Neural cell (in vitro differentiated cells): ENCODE data around the gene FSHR. TPM values are rescaled to one million over a fixed set of nuclear protein-coding genes. Genes with fewer than 3 reads are reported as not detected.

Experiments
- H2AFZ ChIP-seq: fragments of 200-600, 300-800 bp; sonication (generic), shearing (Covaris generic); 2 replicates; pipeline ENCODE4 v1.6.0; 2014; ENCODE audit warnings: low read depth, mild to moderate bottlenecking, antibody characterized with exemption, low read length, moderate library complexity
- H3F3A ChIP-seq: fragments of 200-600 bp; shearing (Covaris generic); 2 replicates; pipeline ENCODE4 v1.6.1; 2016; ENCODE audit warnings: mild to moderate bottlenecking, moderate library complexity, mixed read lengths, antibody characterized with exemption, low read length; ENCODE audit not compliant: insufficient read depth, poor library complexity, severe bottlenecking
- H3K27ac ChIP-seq: fragments of 200-600, 300-800 bp; sonication (generic), shearing (Covaris generic); 2 replicates; pipeline ENCODE4 v1.5.1; 2014; ENCODE audit warnings: mild to moderate bottlenecking, low read length, moderate library complexity
- H3K27me3 ChIP-seq: fragments of 300-800, 200-600 bp; sonication (generic), shearing (Covaris generic); 2 replicates; pipeline ENCODE4 v1.6.0; 2014; ENCODE audit warnings: mild to moderate bottlenecking, low read depth, low read length, moderate library complexity; ENCODE audit not compliant: insufficient read depth
- H3K36me3 ChIP-seq: fragments of 300-800, 200-600 bp; sonication (generic), shearing (Covaris generic); 2 replicates; pipeline ENCODE4 v1.5.1; 2014; ENCODE audit warnings: mild to moderate bottlenecking, antibody characterized with exemption, low read length, moderate library complexity; ENCODE audit not compliant: insufficient read depth
- H3K4me2 ChIP-seq: fragments of 300-800, 200-600 bp; sonication (generic), shearing (Covaris generic); 2 replicates; pipeline ENCODE4 v1.6.0; 2014; ENCODE audit warnings: mild to moderate bottlenecking, low read length
- H3K4me3 ChIP-seq: fragments of 300-800, 200-600 bp; sonication (generic), shearing (Covaris generic); 2 replicates; pipeline ENCODE4 v1.5.1; 2014; ENCODE audit warnings: mild to moderate bottlenecking, low read length, moderate library complexity
- H3K79me2 ChIP-seq: fragments of 200-600 bp; shearing (Covaris generic); replicated peaks from 2 replicates; pipeline ENCODE4 v1.6.0; 2014; ENCODE audit warnings: mild to moderate bottlenecking, low read length, moderate library complexity; ENCODE audit not compliant: insufficient read depth
- H3K9ac ChIP-seq: fragments of 300-800, 200-600 bp; sonication (generic), shearing (Covaris generic); 2 replicates; pipeline ENCODE4 v1.6.1; 2016; ENCODE audit warnings: mild to moderate bottlenecking, low read length, mixed read lengths
- H3K9me2 ChIP-seq: fragments of 200-600 bp; shearing (Covaris generic); 2 replicates; pipeline ENCODE4 v1.6.1; 2016; ENCODE audit warnings: mild to moderate bottlenecking, low read length, mixed read lengths; ENCODE audit not compliant: insufficient read depth
- H3K9me3 ChIP-seq: fragments of 200-600, 300-800 bp; sonication (generic), shearing (Covaris generic); 2 replicates; pipeline ENCODE4 v1.6.1; 2016; ENCODE audit warnings: mild to moderate bottlenecking, mixed run types, low read length, moderate library complexity, mixed read lengths
- H4K20me1 ChIP-seq: fragments of 200-600 bp; shearing (Covaris generic); 2 replicates; pipeline ENCODE4 v1.6.1; 2016; ENCODE audit warnings: mild to moderate bottlenecking, mixed run types; ENCODE audit not compliant: insufficient read depth
- CTCF ChIP-seq: fragments of 450-650 bp; IDR thresholded peaks from 2 replicates; pipeline ENCODE4 v1.5.1; 2014; ENCODE audit warnings: antibody characterized with exemption, mild to moderate bottlenecking, moderate library complexity; ENCODE audit not compliant: poor library complexity, severe bottlenecking
- EP300 ChIP-seq: fragments of 450-650 bp; conservative IDR thresholded peaks from 2 replicates; pipeline ENCODE4 v1.6.1; 2014; ENCODE audit warnings: antibody characterized with exemption, mild to moderate bottlenecking, moderate library complexity; ENCODE audit not compliant: poor library complexity, severe bottlenecking
- EZH2 ChIP-seq: fragments of 200-600, 300-800 bp; shearing (Covaris generic), sonication (generic); IDR thresholded peaks from 2 replicates; pipeline ENCODE4 v1.6.1; 2014; ENCODE audit warnings: antibody characterized with exemption, low read length, borderline replicate concordance, mild to moderate bottlenecking; ENCODE audit not compliant: insufficient read depth, poor library complexity, severe bottlenecking
- MXI1 ChIP-seq: fragments of 450-650 bp; conservative IDR thresholded peaks from 2 replicates; pipeline ENCODE4 v1.6.1; 2014; ENCODE audit warnings: antibody characterized with exemption, mild to moderate bottlenecking; ENCODE audit not compliant: poor library complexity, severe bottlenecking
- POLR2AphosphoS5 ChIP-seq: IDR thresholded peaks from 2 replicates; pipeline ENCODE4 v1.6.1; 2012
- RAD21 ChIP-seq: fragments of 450-650 bp; conservative IDR thresholded peaks from 2 replicates; pipeline ENCODE4 v1.6.1; 2014; ENCODE audit warnings: antibody characterized with exemption, mild to moderate bottlenecking, moderate library complexity
- REST ChIP-seq: IDR thresholded peaks from 2 replicates; pipeline ENCODE4 v1.6.1; 2012; ENCODE audit warnings: borderline replicate concordance
- SMC3 ChIP-seq: fragments of 450-650 bp; conservative IDR thresholded peaks from 2 replicates; pipeline ENCODE4 v1.6.1; 2014; ENCODE audit warnings: antibody characterized with exemption, mild to moderate bottlenecking, moderate library complexity; ENCODE audit not compliant: poor library complexity
- TAF1 ChIP-seq: IDR thresholded peaks from 2 replicates; pipeline ENCODE4 v1.6.1; 2012; ENCODE audit warnings: low read depth
- polyA plus RNA-seq: library from polyadenylated mRNA; depleted of rRNA; stranded (reverse); fragments of >200 nt; gene quantifications from 2 replicates; pipeline ENCODE4 v1.2.3, GENCODE V29; 2014

The FSHR gene
- polyA plus RNA-seq, 1 donor from 2014 or later, result not detected

GRCh38 chr2:48915884-48916283 lies 238.4 kb downstream of the FSHR start:
- H3K9me2 ChIP-seq, result no peaks in the 10 kb centered on the region
- peaks cover 3% of the 10 kb centered on the region for H3K9me3 ChIP-seq
- no peak overlapping the region for H3K9ac ChIP-seq
- H4K20me1 ChIP-seq, result no peaks in the 10 kb centered on the region
- H3K4me2 ChIP-seq, result no peak overlapping the region
- H3F3A ChIP-seq, result no peaks in the 10 kb centered on the region
- no peak overlapping the region for H2AFZ ChIP-seq
- no peak for TF ChIP-seq EZH2
- TF ChIP-seq CTCF, result no peak
- no peak for TF ChIP-seq POLR2AphosphoS5
- TF ChIP-seq EP300, result no peak
- no peak for TF ChIP-seq TAF1
- no peak for TF ChIP-seq MXI1
- TF ChIP-seq RAD21, result no peak
- no peak for TF ChIP-seq REST
- TF ChIP-seq SMC3, result no peak
- no peaks in the 10 kb centered on the region for H3K79me2 ChIP-seq
- no peak overlapping the region for H3K4me3 ChIP-seq
- H3K27ac ChIP-seq, result no peak overlapping the region
- H3K27me3 ChIP-seq, result no peaks in the 10 kb centered on the region
- no peaks in the 10 kb centered on the region for H3K36me3 ChIP-seq

DNA sequence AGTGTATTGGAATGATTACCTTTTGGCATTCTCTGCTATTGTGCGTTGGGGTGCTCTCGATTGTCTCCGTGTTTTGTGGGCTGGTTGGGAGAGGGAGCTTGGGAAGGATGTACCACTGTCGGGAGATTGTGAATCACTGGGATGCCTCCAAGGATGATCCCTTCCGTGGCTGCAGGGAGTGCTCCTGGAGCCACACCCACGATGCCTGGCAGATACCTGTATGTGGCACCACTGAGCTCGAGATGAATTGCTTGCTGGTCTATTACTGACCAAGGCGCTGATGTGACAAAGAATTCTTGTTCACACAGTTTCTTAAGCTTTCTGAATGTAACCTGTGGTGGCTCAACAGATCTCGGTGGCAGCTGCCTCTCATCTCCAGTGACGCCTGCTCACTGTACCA lies 239.1 kb downstream of the FSHR start:
- Histone ChIP-seq H3K4me2 (no peak overlapping the region), H3K9me3 (peaks cover 3% of the 10 kb centered on the region), H3K27me3 (no peaks in the 10 kb centered on the region), H3K79me2 (no peaks in the 10 kb centered on the region), H3K9ac (no peak overlapping the region), H3F3A (no peaks in the 10 kb centered on the region), H3K27ac (no peak overlapping the region), H3K9me2 (no peaks in the 10 kb centered on the region), H4K20me1 (no peaks in the 10 kb centered on the region), H2AFZ (no peak overlapping the region), H3K4me3 (no peak overlapping the region), H3K36me3 (no peaks in the 10 kb centered on the region)
- TF ChIP-seq MXI1 (no peak), TAF1 (no peak), RAD21 (no peak), EP300 (no peak), SMC3 (no peak), REST (no peak), CTCF (no peak), EZH2 (no peak), POLR2AphosphoS5 (no peak)
